GM18951 (cell line): ENCODE measurements around the gene SAPCD1.
"Not testable (repeated sequence)": the region's sequence is repeated elsewhere in the genome, so short reads cannot be mapped to it uniquely, and the experiment has no call there.

Source experiments
- POLR2A ChIP-seq: IDR thresholded peaks from 4 replicates; pipeline ENCODE4 v1.6.1; 2011; ENCODE audit warnings: mild to moderate bottlenecking; ENCODE audit not compliant: insufficient read length, insufficient read depth; ENCODE audit errors: extremely low read depth
- in situ Hi-C: fragments of 300-500 bp; cut with MboI; formaldehyde crosslinking; loops from one replicate; pipeline ENCODE4 v1.12.0; 2022; ENCODE audit warnings: low sequenced_read_pairs, mixed read lengths, inconsistent platforms; ENCODE audit not compliant: unreplicated experiment

The SAPCD1 gene

DNA sequence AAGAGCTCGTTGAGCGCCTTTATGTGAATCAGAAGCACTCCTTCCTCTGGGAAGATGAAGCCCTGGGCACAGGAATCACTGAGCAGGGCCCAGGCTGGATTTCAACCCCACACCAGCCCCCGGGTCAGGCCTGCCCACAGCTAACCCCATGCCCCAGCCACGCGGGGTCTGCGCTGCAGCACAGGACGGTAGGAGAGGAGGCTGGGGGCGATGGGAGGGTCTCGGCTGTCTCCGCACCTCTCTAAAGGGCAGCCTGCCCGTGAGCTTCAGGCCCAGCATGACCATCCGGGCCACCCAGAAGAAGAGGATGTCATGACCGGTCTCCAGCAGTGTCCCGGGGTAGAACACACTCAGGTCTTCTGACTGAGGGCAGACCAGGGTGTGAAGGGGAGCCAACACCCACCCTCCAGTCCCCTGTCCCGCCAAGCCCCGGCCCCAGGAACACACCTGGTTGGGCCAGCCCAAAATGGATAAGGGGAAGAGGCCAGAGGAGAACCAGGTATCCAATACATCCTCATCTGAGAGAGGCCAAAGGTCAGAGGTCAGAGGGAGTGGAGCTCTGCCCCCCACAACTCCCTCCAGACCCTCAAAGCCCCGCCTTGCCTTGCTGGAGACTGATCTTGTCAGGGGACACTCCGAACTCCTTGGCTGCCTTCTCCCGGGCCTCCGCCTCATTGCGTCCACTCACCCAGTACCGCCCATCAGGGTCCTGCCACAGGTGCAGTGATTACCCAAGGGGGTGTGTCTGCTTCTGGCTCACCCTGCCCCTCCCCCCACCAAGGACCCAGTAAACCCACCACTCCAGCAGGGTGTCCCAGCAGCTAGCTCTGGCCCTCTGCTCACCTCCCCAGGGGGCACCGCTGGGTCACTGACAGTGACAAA lies 19.0 kb downstream of the SAPCD1 start:
- in situ Hi-C loops: no loop called here
- TF ChIP-seq POLR2A: no peak

DNA sequence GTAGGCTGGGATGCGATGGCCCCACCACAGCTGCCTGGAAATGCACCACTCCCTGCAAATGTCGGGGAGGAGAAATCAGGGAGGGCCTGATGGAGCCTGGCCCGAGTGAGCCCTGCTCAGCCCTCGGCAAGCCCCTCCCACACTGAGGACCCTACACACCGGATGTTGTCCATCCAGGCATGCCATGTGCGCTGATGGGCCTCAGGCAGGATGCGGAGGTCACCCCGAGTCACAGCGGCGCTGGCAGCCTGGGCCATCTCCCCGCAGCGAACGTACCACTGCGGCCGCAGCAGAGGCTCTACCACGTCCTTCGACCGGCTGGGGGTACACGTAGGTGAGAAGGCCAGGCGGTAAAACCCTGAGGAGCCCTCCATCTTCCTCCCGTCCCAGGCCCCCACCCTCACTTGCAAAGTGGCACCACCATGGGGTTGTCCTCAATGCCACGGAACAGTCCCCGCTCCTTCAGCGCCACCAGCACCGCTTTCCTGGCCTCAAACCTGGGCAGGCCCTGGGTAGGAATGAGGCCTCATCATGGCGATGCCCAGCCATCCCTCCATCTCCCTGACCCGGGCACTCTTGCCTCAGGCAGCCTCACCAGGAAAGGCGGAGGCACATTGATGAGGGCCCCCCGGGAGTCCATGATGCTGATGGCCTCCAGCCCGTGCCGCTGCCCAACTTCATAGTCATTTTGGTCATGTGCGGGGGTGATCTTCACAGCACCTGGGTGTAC lies 19.8 kb downstream of the SAPCD1 start:
- in situ Hi-C loops: no loop called here
- TF ChIP-seq POLR2A: no peak

DNA sequence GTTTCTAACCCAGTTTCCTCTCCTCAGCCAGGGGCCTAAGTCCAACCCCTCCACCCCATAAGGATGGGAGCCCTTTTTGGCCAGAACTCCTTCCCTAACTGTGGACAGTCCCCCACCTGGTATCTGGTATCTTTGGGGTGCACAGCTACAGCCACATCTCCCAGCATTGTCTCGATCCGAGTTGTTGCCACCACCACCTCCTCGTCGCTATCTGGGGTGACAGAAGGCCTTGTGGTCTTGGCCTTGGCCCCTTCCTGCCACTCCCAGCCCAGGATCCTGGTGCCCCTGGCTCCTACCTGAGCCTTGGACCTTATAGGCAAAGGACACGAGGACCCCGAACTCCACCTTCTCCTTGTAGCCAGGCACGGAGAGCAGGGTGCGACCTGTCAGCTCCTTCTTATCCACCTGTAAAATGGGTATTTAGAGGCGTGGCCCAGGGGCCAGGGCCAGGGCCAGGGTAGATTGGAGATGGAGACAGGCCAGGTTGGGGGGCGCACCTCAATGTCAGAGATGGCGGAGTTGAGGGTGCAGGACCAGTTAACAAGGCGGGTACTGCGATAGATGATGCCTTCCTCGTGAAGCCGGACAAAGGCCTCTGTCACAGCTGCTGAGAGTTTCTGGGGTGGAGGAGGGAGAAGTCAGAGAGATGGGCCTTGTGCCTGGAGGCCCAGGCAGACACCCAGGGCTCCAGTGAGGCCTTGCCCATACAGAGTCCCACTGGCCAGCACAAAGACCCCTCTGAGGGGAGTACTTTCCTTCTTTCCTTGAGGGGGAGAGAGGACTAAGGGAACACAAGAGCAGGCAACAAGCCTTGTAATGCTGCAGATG lies 21.9 kb downstream of the SAPCD1 start:
- no peak for TF ChIP-seq POLR2A
- in situ Hi-C loops: no loop called here

DNA sequence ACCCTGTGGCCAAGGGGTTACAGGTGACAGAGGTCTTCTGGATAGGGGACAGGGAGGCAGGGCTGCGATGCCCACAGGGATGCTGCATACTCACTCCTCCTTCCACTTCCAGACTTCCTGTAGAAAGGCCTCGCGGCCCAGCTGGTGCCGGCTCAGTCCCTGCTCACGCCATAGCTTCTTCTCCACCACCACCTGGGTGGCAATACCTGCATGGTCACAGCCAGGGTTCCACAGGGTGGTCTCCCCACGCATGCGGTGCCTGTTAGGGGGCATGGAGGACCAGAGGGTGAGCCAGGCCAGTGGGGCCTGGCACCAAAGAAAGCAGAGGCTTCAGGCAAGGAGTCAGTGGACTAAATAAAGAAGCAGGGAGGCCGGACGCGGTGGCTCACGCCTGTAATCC lies 23.0 kb downstream of the SAPCD1 start:
- TF ChIP-seq POLR2A: no peak
- in situ Hi-C loops: no loop called here

DNA sequence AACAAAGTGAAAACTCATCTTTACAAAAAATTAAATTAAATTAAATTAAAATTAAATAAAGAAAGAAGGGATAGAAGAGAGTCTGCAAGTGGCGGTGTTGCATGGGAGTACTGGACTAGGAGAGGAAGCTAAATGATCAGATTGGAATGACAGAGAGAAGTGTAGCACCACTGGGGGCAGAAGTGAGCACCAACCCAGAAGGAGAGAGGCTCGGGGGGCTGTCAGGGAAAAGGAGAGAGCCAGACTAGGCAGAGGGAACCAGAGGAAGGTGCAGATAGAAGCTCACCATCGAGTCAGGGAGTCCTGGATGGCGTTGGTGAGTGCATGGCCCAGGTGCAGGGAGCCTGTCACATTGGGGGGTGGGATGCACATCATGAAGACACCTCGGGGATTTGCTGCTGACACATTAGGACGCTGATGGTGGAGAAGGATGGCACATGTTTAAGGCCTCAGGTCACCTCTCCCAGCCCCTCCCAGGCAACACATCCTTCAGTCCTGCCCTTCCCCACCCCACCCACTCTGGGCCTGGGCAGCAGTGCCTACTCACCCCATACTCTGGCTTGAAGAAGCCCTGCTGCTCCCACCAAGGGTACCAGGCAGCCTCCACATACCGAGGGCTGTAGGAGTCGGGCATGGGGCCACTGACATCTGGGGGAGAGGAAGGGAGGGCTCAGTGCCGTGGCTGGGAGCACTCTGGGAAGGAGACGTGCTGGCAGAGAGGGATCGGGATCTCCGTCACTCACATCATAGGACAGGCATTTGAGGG lies 29.1 kb downstream of the SAPCD1 start:
- in situ Hi-C loops: no loop called here
- no peak for TF ChIP-seq POLR2A

DNA sequence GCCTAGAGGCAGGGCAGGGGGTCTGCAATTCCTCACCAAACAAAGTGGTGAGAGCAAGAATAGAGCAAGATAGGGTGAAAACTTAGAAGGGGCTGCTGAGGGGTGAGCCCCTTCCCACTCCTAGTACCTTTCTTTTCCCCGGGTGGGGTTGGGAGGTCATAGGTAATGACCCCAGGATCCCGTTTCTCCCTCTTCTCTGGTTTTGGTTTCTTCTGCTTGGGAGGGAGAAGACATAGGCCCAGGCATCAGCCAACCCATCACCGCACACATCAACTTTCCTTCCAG lies 29.6 kb downstream of the SAPCD1 start:
- no peak for TF ChIP-seq POLR2A
- in situ Hi-C loops: no loop called here

DNA sequence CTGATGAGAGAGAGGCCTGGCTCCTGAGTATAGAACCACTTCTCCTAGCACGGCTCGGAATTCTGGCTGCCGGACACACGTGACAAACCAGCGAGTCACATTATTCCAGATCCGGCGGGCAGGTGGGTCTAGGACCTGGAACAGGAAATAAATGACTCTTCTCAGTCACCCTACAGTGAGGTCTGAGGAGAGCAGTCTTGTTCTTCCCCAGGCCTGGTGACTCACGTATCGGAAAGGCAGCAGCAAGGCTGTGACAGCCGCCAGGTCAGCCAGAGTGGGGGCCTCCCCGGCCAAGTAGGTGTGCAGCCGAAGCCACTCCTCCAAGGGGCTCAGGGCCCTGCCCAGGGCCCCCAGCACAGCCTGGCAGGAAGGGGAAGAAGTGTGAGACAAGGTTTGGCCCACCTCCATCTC lies 30.3 kb downstream of the SAPCD1 start:
- in situ Hi-C loops: no loop called here
- no peak for TF ChIP-seq POLR2A

DNA sequence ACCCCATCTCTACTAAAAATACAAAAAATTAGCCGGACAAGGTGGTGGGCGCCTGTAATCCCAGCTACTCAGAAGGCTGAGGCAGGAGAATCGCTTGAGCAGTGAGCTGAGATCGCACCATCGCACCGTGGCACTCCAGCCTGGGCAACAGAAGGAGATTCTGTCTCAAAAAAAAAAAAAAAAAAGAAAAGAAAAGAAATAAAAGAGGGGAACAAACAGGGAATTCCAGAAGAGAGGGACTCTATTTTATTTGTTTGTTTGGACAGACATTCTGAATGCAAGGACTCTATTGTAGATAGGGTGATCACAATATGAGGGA lies 31.4 kb downstream of the SAPCD1 start:
- in situ Hi-C loops: not testable (repeated sequence)

DNA sequence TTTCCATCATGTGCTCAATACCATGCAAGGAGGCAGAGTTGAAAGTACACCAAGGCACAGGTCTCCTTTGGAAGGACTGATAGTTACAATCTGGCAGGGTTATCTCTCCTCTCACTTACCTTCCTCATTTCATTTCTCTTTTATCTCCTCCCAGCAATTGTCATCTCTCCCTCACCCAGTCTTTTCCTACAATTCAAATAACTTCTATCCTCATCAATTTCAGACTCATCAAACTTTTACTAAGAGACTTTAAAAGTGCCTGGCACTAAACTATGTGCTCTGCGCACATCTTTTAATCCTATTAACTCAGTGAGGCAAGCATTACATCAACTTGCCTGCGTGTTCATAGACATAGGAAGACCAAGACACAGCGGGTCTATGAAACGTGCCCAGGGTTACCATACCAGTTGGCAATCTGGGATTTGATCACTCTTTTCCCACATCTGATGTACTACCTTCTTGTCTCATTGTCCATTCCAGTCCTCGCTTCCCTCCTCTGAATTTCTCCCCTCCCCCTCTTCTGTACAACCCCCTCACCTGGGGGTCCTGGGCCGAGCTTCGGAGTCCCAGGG lies 31.9 kb downstream of the SAPCD1 start:
- no peak for TF ChIP-seq POLR2A
- in situ Hi-C loops: no loop called here

DNA sequence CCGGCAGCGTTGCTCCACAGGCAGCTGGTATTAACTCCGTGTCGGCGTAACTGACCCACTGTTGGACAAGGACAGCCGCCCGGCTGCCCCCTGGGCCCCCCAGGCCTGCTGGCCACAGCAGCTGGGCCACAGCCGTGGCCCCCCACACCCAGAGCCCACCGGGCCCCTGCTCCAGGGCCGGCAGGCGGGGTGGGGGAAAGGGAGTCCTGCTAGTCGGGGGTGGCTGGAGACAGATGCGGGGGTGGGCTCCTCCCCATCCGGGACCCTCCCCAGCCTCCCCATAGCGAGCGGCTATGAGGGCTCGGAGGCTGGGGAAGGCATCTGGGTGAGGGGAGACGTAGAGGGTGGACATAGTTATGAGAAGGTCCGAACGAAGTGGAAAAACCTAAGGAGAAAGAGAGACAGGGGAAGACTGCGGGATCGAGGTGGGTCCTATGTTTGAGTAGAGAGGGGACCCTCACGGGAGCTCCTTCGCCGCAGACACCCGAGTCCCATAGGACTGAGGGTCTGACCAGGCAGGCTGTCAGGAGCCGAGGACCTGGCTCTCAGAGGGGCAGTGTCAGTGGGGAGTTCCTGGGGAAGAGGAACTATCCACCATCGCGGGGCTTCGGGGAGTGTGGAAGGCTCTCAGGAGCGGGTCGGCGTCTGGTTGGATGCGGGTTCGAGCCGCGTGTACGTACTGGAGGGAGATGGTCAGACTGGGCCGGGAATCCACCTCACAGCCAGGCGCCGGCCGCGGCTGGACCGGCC lies 32.6 kb downstream of the SAPCD1 start:
- no peak for TF ChIP-seq POLR2A
- in situ Hi-C loops: no loop called here

DNA sequence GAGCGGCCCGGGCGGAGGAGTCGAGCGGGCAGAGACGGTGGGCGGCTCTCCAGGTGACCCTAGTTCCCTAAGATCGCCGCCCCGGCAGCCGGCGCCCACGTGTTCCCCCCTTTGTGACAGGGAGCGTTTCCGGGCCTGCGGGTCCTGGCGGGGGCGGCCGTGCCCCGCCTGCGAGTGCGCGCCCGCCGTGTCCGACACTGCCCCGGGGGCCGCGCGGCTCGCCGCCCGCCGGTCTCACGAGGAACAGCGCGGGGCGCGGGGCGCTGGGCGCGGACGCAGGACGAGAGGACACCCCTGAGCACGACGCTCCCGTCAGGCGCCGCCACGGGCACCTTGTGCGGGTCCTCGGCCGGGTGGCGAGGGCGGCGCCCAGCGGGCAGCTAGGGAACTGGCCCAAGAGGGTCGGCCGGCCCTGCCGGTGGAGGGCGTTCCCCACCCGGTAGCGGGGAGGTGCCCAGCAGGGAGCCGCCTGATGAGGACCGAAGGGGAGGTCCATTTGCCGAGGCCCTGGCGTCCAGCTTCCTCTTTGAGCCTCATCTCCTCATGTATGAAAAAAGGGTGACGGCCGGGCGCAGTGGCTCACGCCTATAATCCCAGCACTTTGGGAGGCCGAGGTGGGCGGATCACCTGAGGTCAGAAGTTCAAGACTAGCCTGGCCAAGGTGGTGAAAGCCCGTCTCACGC lies 33.3 kb downstream of the SAPCD1 start, which contains the start of gene VARS1:
TSS of gene VARS1 (minus strand) at position 137 of the 683 bp plus-strand sequence. CDS start 535 bp downstream, outside the sequence.
- peak; percentile 68 for TF ChIP-seq POLR2A
- in situ Hi-C loops: no loop called here

DNA sequence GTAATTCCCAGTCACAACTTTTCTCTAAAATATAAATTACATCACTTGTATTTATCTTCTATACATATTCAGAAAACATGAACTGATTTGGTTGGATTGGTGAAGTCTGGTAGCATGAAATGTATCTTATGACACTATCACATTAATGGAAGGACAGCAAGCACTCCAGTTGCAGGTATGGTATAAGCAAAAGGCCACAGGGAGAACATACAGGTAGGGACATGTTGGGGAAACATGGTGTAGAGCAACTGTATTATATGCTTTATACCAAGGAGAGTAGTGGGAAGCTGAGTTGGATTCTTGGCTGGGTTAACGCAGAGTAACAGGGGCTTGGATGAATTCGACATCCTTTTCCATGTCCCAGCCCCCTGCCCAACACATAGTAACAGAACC lies 34.5 kb downstream of the SAPCD1 start:
- in situ Hi-C loops: no loop called here
- no peak for TF ChIP-seq POLR2A

DNA sequence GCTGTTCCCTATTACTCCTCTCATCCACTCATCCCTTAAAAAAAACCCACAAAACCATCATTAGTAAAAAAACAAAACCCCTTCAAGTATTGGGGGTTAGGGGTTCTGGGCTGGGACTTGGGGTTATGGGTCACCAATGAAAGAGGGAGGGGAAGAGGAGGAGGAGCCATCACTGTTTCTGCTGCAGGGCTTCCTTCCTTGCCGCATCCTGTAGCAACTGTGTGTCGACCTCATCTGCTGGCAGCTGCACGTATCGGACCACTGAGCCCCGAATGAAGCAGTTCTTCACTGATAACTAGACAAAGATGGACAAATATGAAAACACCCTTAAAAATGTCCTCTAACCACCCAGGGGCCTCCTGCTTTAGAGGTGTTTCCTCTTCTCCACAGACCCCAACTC lies 35.1 kb downstream of the SAPCD1 start:
- no peak for TF ChIP-seq POLR2A
- in situ Hi-C loops: no loop called here
